Measurements from ENCODE around the gene ZMIZ1.

GRCh38 chr10:79087721-79088120 is 19.0 kb downstream of the ZMIZ1 start:
- TF ChIP-seq POLR2A (IDR thresholded peaks at IDR 0.05; ENCODE audit: extremely low read depth, insufficient read length) = no peak
- TF ChIP-seq CTCF (IDR thresholded peaks at IDR 0.05; ENCODE audit: low read depth, low read length) = no peak
- TF ChIP-seq MYC (IDR thresholded peaks at IDR 0.05; ENCODE audit: low read depth, low read length) = no peak
- TF ChIP-seq, protein P1, sequence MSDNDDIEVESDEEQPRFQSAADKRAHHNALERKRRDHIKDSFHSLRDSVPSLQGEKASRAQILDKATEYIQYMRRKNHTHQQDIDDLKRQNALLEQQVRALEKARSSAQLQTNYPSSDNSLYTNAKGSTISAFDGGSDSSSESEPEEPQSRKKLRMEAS (IDR thresholded peaks at IDR 0.05; ENCODE audit: low read depth, low read length) = no peak

All from NB4 (cell line).